Glomerular visceral epithelial cell (primary cell): ENCODE data around the gene PHC2.

Source experiments
- DNase-seq: peaks from one replicate; pipeline ENCODE4 v3.0.0-alpha.2; 2016; ENCODE audit errors: extremely low spot score

The PHC2 gene

GRCh38 chr1:33455539-33456501 is 24.9 kb upstream of the PHC2 start:
- DNase-seq, result peak; percentile 74

- no peak for DNase-seq
These were observed 23.9 kb upstream of the PHC2 start for GRCh38 chr1:33454646-33455282.

- DNase-seq, result no peak
These were observed 15.7 kb upstream of the PHC2 start for GRCh38 chr1:33446590-33446989.

GRCh38 chr1:33445108-33445507 is 14.2 kb upstream of the PHC2 start:
- DNase-seq, result no peak

GRCh38 chr1:33443705-33444180 is 12.8 kb upstream of the PHC2 start:
- DNase-seq, result no peak

- DNase-seq, result no peak
These were observed 12.3 kb upstream of the PHC2 start for GRCh38 chr1:33443080-33443704.

GRCh38 chr1:33442141-33442540 is 11.2 kb upstream of the PHC2 start:
- DNase-seq, result no peak

- DNase-seq, result no peak
These were observed 10.3 kb upstream of the PHC2 start for GRCh38 chr1:33441088-33441745.

GRCh38 chr1:33439662-33440061 is 8.8 kb upstream of the PHC2 start:
- DNase-seq, result no peak

- DNase-seq, result no peak
These were observed 7.7 kb upstream of the PHC2 start for GRCh38 chr1:33438364-33439160.

GRCh38 chr1:33436557-33437285 is 5.8 kb upstream of the PHC2 start:
- no peak for DNase-seq

- DNase-seq, result peak; percentile 48
These were observed 4.4 kb upstream of the PHC2 start for GRCh38 chr1:33435096-33435820.

GRCh38 chr1:33434363-33434750 is 3.5 kb upstream of the PHC2 start:
- DNase-seq, result no peak

- peak; percentile 97 for DNase-seq
These were observed 2.8 kb upstream of the PHC2 start for GRCh38 chr1:33433509-33434362.

GRCh38 chr1:33429856-33430691 is 821 bp downstream of the PHC2 start:
- DNase-seq, result no peak

- DNase-seq, result no peak
These were observed 1.6 kb downstream of the PHC2 start for GRCh38 chr1:33429332-33429731.

GRCh38 chr1:33428661-33429060 is 2.2 kb downstream of the PHC2 start:
- DNase-seq, result no peak

GRCh38 chr1:33426916-33427315 is 4.0 kb downstream of the PHC2 start:
- no peak for DNase-seq
